GM12875 (cell line): Measurements from ENCODE around the gene PSMB9.

Experiments
- H3K4me3 ChIP-seq: one replicate; pipeline ENCODE4 v1.5.1; 2011; ENCODE audit warnings: low read depth, low read length, control low read depth
- TF ChIP-seq, protein P1 (sequence below): IDR thresholded peaks from 2 replicates; pipeline ENCODE4 v1.5.1; 2011; ENCODE audit warnings: low read depth, mild to moderate bottlenecking, control low read depth, inconsistent platforms, low read length, moderate library complexity, borderline replicate concordance; ENCODE audit not compliant: insufficient read depth

The PSMB9 gene

DNA sequence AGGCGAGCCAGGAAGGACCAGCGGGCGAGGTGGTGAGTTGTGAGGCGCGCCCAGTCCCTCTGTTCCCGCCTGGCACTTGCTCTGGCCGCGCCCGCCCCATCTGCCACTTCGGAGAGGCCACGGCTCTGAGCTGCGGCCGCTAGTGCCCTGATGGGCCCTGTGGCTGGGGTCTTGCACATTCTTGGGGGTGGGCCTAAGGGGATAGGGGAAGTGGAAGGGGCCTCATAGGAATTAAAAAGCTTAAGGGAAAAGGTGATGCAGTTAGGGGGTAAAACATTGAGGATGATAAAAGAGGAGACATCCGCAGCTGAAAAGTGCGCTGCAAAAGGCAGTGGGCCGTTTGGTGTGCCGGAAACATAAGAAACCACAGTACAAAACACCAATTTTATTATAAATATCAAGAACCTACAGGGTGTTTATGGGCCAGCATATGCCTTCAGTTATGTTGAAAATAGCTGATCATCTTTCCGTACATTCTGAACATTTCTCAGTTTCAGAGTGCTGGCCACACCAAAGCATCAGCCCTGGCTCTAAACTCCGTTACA lies 9.1 kb upstream of the PSMB9 start:
- H3K4me3 ChIP-seq = peak overlapping the region; percentile 51

DNA sequence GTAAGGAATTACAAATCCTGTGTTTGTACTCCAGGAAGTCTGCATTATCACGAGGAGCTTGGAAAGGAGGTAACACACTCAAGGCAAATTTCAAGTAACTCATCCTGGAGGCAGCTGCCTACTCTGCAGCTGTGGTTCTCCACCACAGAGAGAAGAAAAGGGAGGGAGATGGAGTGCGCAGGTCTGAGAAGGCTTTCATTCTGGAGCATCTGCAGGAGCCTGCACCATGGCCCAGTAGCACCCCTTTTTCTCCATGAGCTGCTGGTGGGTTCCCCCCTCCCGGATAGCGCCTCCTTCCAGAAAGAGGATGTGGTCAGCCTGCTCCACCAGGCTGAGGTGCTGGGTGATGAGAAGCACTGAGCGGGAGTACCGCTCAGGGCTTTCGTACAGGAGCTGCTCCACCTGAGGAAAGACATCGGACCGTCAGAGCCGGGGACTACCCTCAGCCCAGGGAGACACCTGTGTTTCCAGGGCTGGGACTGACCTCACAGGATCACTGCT lies 8.6 kb upstream of the PSMB9 start:
- TF ChIP-seq, protein P1, sequence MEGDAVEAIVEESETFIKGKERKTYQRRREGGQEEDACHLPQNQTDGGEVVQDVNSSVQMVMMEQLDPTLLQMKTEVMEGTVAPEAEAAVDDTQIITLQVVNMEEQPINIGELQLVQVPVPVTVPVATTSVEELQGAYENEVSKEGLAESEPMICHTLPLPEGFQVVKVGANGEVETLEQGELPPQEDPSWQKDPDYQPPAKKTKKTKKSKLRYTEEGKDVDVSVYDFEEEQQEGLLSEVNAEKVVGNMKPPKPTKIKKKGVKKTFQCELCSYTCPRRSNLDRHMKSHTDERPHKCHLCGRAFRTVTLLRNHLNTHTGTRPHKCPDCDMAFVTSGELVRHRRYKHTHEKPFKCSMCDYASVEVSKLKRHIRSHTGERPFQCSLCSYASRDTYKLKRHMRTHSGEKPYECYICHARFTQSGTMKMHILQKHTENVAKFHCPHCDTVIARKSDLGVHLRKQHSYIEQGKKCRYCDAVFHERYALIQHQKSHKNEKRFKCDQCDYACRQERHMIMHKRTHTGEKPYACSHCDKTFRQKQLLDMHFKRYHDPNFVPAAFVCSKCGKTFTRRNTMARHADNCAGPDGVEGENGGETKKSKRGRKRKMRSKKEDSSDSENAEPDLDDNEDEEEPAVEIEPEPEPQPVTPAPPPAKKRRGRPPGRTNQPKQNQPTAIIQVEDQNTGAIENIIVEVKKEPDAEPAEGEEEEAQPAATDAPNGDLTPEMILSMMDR = no peak

More for the DNA sequence above, 9.1 kb upstream of the PSMB9 start:
- TF ChIP-seq, protein P1 = no peak

DNA sequence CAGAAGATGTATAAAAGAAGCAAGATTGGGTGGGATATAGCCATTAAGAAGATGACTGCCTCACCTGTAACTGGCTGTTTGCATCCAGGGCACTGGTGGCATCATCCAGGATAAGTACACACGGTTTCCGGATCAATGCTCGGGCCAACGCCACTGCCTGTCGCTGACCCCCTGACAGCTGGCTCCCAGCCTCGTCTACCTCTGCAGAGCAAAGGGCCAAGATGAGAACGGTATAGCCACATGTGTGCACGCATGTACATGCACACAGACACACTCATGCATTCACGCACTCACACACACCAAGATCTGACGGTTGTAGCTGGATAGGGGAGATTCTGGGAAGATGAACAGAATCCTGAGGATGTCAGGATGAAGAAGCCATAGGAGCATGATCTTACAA lies 7.0 kb upstream of the PSMB9 start:
- no peak overlapping the region for H3K4me3 ChIP-seq

More for the DNA sequence above, 8.6 kb upstream of the PSMB9 start:
- H3K4me3 ChIP-seq = peak overlapping the region; percentile 51

DNA sequence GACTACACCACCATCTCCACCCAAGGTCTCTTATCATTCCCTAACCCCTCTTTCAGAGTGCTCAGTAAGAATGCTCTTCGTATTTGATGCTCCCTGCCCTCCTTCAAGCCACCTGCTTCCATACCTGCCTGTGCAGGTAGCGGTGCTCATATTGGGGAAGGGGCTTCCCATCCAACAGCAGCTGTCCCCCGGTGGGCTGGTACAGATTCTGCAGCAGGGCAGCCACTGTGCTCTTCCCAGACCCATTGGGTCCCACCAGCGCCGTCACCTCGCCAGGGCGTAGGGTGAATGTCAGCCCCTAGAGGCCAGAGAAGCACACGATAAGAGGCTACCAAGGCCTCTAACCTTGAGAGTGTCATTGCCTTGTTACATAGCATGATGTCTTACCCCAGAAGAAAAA lies 6.2 kb upstream of the PSMB9 start:
- TF ChIP-seq, protein P1 = 0 out of 2 replicates have a peak, but pooled peaks have one; percentile 3
- H3K4me3 ChIP-seq = no peak overlapping the region

More for the DNA sequence above, 7.0 kb upstream of the PSMB9 start:
- TF ChIP-seq, protein P1 = no peak

DNA sequence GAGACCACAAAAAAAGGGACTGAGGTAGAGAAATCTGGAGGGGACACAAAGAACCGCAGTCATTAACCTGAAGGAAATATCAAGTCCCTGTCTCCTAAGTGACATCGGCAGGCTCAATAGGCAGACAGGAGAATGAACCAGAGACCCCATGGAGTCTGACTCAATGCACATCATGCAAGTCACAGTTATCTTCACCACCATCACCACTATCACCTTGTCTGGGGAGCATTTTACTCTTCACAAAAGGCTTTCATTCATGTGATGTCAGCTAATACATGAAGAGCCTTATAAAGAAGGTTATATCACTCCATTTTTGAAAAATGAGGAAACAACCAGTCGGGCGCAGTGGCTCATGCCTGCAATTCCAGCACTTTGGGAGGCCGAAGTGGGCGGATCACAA lies 4.9 kb upstream of the PSMB9 start:
- TF ChIP-seq, protein P1 = no peak
- H3K4me3 ChIP-seq = no peak overlapping the region

DNA sequence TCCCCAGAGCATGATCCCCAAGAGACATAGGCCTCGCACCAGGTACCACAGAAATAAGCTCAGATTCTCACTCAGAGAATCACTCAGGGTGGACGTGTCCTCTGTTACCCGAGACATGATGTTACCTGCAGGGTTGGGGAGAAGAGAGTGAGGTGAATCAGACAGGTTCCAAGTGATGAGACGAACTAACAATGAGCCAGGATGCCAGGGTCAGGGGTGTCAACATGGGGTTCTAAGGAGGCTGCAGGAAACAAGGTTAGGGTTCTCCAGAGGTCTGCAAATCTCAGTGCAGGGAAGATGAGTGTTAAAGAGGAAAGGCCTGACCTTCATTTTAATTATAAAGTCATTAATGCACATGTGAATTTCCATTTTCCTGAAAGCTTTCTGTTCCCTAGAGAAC lies 3.0 kb upstream of the PSMB9 start:
- TF ChIP-seq, protein P1 = no peak
- no peak overlapping the region for H3K4me3 ChIP-seq
